DMS79 (cell line): Measurements from ENCODE around the gene ARHGAP33.
"Not testable (repeated sequence)": the region's sequence is repeated elsewhere in the genome, so short reads cannot be mapped to it uniquely, and the experiment has no call there.

Experiments used
- DNase-seq: peaks from one replicate; lab custom pipeline; 2025; lab: John Stamatoyannopoulos, UW

Gene ARHGAP33

GRCh38 chr19:35755131-35755549 lies 20.2 kb upstream of the ARHGAP33 start:
- no peak for DNase-seq

GRCh38 chr19:35755550-35756376 lies 19.6 kb upstream of the ARHGAP33 start:
- no peak for DNase-seq

GRCh38 chr19:35756377-35757230 lies 18.8 kb upstream of the ARHGAP33 start, which contains the start of gene HSPB6:
Gene HSPB6, minus strand, starts transcription at chr19:35757029. Its CDS starts 21 bp downstream, at chr19:35757008.
- no peak for DNase-seq

- no peak for DNase-seq
Observed at GRCh38 chr19:35757231-35757748, 18.1 kb upstream of the ARHGAP33 start.

GRCh38 chr19:35757749-35758608 lies 17.4 kb upstream of the ARHGAP33 start, which contains the start of gene PROSER3:
Gene PROSER3, plus strand, starts transcription at chr19:35758176. Its CDS starts 40 bp downstream, at chr19:35758216.
- peak; percentile 99 for DNase-seq

- no peak for DNase-seq
Observed at GRCh38 chr19:35759697-35760096, 15.7 kb upstream of the ARHGAP33 start.

- DNase-seq: no peak
Observed at GRCh38 chr19:35760711-35761349, 14.5 kb upstream of the ARHGAP33 start.

GRCh38 chr19:35764432-35765315 lies 10.7 kb upstream of the ARHGAP33 start:
- no peak for DNase-seq

GRCh38 chr19:35766571-35767104 lies 8.7 kb upstream of the ARHGAP33 start:
- DNase-seq: no peak

- no peak for DNase-seq
Observed at GRCh38 chr19:35767288-35768081, 7.9 kb upstream of the ARHGAP33 start.

- no peak for DNase-seq
Observed at GRCh38 chr19:35768082-35768421, 7.3 kb upstream of the ARHGAP33 start.

GRCh38 chr19:35772362-35772761 lies 3.0 kb upstream of the ARHGAP33 start:
- not testable (repeated sequence) for DNase-seq

GRCh38 chr19:35773020-35773806 lies 2.2 kb upstream of the ARHGAP33 start:
- DNase-seq: no peak

GRCh38 chr19:35774274-35775045 lies 904 bp upstream of the ARHGAP33 start:
- no peak for DNase-seq

GRCh38 chr19:35775046-35775297 lies 392 bp upstream of the ARHGAP33 start:
- DNase-seq: no peak

GRCh38 chr19:35776102-35776788 lies 881 bp downstream of the ARHGAP33 start:
- DNase-seq: no peak
